ENCODE measurements around the gene PLK3.
A peak's percentile ranks its signal among the peaks of the same experiment; 100 is the strongest.
"Not testable (repeated sequence)": the region's sequence is repeated elsewhere in the genome, so short reads cannot be mapped to it uniquely, and the experiment has no call there.

PLK3 gene

DNA sequence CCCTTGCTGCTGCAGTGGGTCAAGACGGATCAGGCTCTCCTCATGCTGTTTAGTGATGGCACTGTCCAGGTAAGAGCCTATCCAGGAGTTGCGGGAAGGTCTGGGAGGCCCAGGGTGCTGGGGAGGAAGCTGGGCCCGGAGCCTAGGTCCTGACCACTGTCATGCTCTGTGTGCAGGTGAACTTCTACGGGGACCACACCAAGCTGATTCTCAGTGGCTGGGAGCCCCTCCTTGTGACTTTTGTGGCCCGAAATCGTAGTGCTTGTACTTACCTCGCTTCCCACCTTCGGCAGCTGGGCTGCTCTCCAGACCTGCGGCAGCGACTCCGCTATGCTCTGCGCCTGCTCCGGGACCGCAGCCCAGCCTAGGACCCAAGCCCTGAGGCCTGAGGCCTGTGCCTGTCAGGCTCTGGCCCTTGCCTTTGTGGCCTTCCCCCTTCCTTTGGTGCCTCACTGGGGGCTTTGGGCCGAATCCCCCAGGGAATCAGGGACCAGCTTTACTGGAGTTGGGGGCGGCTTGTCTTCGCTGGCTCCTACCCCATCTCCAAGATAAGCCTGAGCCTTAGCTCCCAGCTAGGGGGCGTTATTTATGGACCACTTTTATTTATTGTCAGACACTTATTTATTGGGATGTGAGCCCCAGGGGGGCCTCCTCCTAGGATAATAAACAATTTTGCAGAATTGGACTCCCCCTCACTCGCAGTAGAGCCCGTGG is 5.3 kb downstream of the PLK3 start:
- Histone ChIP-seq H3K36me3 (ENCODE audit: insufficient read depth, low read length) (peaks cover 29% of the 10 kb centered on the region), H3K27ac (ENCODE audit: low read depth, low read length) (peak overlapping the region; percentile 29; the same call in 1 of the 2 replicates), H3K4me1 (ENCODE audit: insufficient read depth, low read length) (peaks cover 30% of the 10 kb centered on the region), H3K9ac (ENCODE audit: low read depth, low read length) (no peak overlapping the region), H3K9me3 (ENCODE audit: insufficient read depth, low read depth, low read length) (no peaks in the 10 kb centered on the region), H3K27me3 (ENCODE audit: insufficient read depth, low read length) (0 out of 2 replicates have a peak, but pooled peaks cover 5% of the 10 kb centered on the region), H3K4me3 (ENCODE audit: low read length) (no peak overlapping the region)
- WGBS = 95% methylated on average over 20 of the region's 20 CpGs

DNA sequence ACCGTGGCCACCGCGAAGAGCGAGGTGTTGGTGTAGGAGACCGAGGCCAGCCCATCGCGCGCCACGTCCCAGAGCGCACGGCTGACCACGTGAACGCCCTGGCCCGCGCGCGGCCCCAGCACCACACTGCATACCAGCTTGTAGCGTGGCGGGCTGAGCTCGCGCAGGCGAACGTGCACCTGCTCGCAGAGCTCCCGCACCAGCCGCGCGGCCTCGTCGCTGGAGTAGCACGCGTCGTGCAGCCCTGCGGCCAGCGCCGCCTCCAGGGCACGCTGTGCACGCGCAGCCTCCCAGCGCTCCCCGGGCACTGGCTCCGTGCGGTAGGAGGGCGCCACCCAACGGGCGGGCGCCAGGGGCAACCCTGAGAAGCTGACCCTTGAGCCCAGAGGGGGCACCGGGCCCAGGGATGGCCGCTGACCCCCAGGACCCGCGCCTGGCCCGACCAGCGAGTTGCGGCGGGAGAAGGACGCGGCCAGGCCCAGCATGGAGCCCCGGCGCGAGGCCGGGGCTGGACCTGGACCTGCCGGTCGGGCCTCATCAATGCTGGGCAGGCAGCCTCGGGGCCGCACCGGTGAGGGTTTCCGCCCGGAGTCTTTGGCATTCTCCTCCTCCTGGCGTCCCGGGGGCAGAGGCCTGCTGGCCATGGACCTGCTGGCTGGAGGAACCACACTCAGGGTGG is 6.0 kb downstream of the PLK3 start:
- 97% methylated on average over 70 of the region's 70 CpGs for WGBS
- H3K4me3 ChIP-seq (ENCODE audit: low read length) = no peak overlapping the region
- H3K27ac ChIP-seq (ENCODE audit: low read depth, low read length) = peak overlapping the region; percentile 99
- H3K4me1 ChIP-seq (ENCODE audit: insufficient read depth, low read length) = peaks cover 30% of the 10 kb centered on the region
- H3K27me3 ChIP-seq (ENCODE audit: insufficient read depth, low read length) = no peaks in the 10 kb centered on the region
- H3K36me3 ChIP-seq (ENCODE audit: insufficient read depth, low read length) = peaks cover 29% of the 10 kb centered on the region
- H3K9me3 ChIP-seq (ENCODE audit: insufficient read depth, low read depth, low read length) = no peaks in the 10 kb centered on the region
- peak overlapping the region; percentile 85 for H3K9ac ChIP-seq (ENCODE audit: low read depth, low read length)

DNA sequence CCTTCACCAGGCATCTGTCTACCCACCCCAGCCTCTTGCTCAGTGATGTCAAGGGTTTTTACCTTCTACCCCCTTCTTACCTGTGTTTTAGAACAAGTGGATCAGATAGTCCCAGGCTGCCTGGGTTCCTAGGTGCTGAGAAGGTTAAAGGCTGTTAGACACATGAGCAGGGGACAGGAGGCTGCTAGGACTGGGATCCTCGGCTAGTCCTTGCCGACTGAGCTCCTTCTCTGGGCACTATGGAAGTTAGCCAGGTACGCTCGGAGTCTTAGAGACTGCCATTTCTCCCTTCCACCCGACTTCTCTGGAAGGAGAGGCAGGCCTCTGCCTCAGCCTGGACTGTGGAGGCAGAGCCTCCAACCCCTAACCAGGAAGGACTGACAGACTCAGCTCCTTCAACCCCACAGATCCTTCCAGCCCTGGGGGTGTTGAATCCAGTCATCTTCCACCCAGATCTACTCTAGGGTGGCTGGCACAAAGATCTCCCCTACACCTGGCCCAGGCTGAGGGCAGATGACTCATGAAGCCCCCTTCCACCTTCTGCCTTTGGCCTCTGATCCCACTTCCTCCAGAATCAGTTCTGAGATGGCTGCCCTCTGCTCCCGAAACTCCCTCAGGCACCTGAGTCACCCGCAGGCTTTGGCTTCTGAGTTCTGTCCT is 6.7 kb downstream of the PLK3 start, which contains the start of gene DYNLT4:
TSS of gene DYNLT4 (minus strand) at position 648 of the 660 bp plus-strand sequence. CDS start 683 bp downstream, outside the sequence.
- Histone ChIP-seq H3K36me3 (ENCODE audit: insufficient read depth, low read length) (peaks cover 29% of the 10 kb centered on the region), H3K9ac (ENCODE audit: low read depth, low read length) (peak within 1 kb of the TSS; percentile 85), H3K27me3 (ENCODE audit: insufficient read depth, low read length) (no peaks in the 10 kb centered on the region), H3K4me1 (ENCODE audit: insufficient read depth, low read length) (peaks cover 30% of the 10 kb centered on the region), H3K27ac (ENCODE audit: low read depth, low read length) (peak within 1 kb of the TSS; percentile 99), H3K4me3 (ENCODE audit: low read length) (peak within 1 kb of the TSS; percentile 6; the same call in 1 of the 2 replicates), H3K9me3 (ENCODE audit: insufficient read depth, low read depth, low read length) (no peaks in the 10 kb centered on the region)
- 79% methylated on average over 7 of the region's 7 CpGs for WGBS

DNA sequence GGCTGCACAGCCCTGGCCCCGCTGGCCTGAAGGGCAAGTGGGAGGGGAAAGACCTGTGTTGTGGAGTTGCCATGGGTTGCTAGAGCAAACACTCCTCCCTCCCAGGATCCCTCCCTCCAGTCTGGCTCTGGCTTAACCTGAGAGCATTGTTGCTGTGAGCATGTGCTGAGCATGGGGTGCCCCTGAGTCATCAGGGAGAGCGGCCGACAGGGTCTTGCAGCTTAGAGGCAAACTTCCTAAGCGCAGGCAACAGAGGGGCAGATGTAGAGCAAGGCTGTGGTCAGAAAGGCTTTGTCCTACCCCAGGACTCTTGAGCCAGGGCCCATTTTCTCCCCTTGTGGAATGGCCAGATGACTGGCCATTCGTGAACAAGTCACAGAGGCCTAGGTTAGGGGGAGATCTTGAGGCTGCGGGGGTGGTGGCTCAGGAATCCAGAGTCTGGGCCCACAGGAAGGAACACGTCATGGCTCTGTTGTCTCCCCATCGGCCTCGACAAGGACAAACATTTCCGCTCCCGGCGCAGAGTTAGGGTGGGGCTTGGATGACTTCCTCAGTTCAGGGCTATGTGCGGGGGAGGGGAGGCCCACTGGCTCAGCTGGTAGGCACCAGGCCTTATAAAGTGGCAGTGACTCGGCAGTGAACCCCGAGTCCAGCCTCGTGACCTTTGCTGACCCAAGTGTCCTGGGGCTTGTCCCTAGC is 7.3 kb downstream of the PLK3 start:
- peaks cover 30% of the 10 kb centered on the region for H3K4me1 ChIP-seq (ENCODE audit: insufficient read depth, low read length)
- H3K27me3 ChIP-seq (ENCODE audit: insufficient read depth, low read length) = no peaks in the 10 kb centered on the region

DNA sequence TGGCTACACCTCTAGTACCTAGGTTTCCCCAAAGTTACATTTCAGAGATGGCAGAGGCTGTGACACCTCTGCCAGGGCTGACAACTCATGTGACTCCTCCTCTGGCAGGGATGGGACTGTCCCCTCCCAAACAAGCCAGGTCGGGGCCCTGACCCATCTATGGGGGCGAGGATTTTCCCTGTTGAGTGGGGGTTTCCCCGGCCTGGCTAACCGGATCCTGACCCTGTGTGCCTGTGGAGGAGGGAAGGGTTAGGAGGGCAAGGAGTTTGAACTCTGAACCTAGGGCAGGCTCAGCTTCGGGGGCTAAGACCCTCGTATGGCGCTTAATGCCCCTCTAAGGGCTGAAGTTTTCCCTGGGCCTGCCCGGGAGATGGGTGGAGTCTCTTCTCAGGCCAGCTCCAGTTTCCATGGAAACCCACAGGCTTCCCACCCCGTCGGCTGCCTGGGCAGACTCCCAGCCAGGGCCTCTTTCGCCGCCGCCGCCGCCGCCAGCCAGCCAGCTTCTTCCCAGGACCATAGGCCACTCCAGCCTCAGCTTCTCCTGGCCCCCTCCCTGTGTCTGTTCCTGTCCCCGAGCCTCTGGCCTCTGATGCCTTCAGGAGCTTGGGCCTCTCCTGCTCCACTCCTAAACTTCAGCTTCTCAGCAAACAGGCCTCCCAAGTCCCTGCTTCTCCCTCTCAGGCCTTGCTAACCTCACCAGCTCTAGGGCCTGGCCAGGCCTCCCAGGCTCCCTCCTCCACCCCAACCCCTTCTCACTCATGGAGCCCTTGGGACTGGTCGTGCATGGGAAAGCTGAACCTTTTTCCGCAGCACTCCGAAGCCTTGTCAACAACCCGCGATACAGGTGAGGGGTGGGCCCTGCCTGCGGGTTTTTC is 8.1 kb downstream of the PLK3 start, which contains the start of gene BTBD19:
TSS of gene BTBD19 (plus strand) at position 461 of the 875 bp plus-strand sequence. CDS start at position 759, 298 bp downstream.
- peaks cover 22% of the 10 kb centered on the region for H3K36me3 ChIP-seq (ENCODE audit: insufficient read depth, low read length)
- H3K9ac ChIP-seq (ENCODE audit: low read depth, low read length) = peak within 1 kb of the TSS; percentile 85
- WGBS = 30% methylated on average over 23 of the region's 23 CpGs
- H3K4me3 ChIP-seq (ENCODE audit: low read length) = peak within 1 kb of the TSS; percentile 37; the same call in 1 of the 2 replicates
- no peaks in the 10 kb centered on the region for H3K27me3 ChIP-seq (ENCODE audit: insufficient read depth, low read length)
- H3K9me3 ChIP-seq (ENCODE audit: insufficient read depth, low read depth, low read length) = no peaks in the 10 kb centered on the region
- peak within 1 kb of the TSS; percentile 99 for H3K27ac ChIP-seq (ENCODE audit: low read depth, low read length)
- peaks cover 30% of the 10 kb centered on the region for H3K4me1 ChIP-seq (ENCODE audit: insufficient read depth, low read length)

More for the DNA sequence above, 7.3 kb downstream of the PLK3 start:
- Histone ChIP-seq H3K36me3 (ENCODE audit: insufficient read depth, low read length) (peaks cover 29% of the 10 kb centered on the region), H3K27ac (ENCODE audit: low read depth, low read length) (peak overlapping the region; percentile 99), H3K4me3 (ENCODE audit: low read length) (peak overlapping the region; percentile 6; the same call in 1 of the 2 replicates), H3K9me3 (ENCODE audit: insufficient read depth, low read depth, low read length) (no peaks in the 10 kb centered on the region), H3K9ac (ENCODE audit: low read depth, low read length) (peak overlapping the region; percentile 85)
- 37% methylated on average over 16 of the region's 16 CpGs for WGBS

DNA sequence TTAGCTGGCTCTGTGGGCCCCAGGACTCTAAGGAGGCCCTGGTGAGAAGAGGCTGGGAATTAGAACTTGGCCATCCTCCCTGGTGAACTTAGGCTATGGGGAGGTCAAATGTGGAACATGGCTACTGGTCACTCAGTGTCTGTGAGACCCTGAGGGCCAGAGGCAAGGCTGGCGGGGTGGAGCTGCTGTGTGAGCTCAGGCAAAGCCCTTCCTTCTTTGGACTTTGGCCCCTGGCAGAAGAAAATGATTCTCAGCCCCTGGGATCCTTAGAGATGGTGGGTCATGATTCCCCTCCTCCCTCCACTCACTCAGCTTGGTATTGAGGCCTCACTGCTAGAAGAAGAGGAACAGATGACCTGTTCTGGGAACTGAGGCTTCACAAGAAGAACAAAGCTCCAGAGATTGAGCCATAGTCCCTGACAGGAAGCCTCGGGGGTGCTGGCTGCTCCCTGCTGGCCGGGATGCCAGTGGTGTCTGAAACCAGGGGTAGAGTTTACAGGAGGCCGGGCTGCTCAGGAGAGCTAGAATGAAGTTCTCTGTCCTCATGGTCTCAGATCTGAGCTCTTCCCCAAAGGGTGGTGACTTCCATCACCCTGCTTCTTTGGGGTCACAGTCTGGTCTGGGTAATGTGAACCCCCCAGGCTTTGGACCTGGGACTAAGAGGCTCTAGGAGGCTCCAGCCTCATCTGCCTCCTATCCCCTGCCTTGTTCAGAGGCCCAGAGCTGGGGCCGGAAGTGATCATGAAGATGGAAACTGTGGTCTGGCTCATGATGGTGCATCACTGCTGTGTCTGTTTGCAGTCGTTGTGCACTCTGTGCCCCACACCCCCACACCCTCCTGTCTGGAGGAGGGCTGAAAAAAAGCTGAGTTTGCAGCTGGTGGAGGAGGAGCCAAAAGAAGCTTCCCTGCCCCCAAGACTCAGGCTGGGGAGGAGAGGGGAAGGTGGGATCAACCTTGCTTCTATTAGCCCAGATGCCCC is 9.1 kb downstream of the PLK3 start:
- Histone ChIP-seq H3K27ac (ENCODE audit: low read depth, low read length) (peak overlapping the region; percentile 99), H3K9ac (ENCODE audit: low read depth, low read length) (peak overlapping the region; percentile 85; the same call in 1 of the 2 replicates), H3K9me3 (ENCODE audit: insufficient read depth, low read depth, low read length) (no peaks in the 10 kb centered on the region), H3K36me3 (ENCODE audit: insufficient read depth, low read length) (peaks cover 13% of the 10 kb centered on the region), H3K27me3 (ENCODE audit: insufficient read depth, low read length) (no peaks in the 10 kb centered on the region), H3K4me3 (ENCODE audit: low read length) (peak overlapping the region; percentile 37; the same call in 1 of the 2 replicates), H3K4me1 (ENCODE audit: insufficient read depth, low read length) (peaks cover 30% of the 10 kb centered on the region)
- WGBS = 75% methylated on average over 5 of the region's 6 CpGs

DNA sequence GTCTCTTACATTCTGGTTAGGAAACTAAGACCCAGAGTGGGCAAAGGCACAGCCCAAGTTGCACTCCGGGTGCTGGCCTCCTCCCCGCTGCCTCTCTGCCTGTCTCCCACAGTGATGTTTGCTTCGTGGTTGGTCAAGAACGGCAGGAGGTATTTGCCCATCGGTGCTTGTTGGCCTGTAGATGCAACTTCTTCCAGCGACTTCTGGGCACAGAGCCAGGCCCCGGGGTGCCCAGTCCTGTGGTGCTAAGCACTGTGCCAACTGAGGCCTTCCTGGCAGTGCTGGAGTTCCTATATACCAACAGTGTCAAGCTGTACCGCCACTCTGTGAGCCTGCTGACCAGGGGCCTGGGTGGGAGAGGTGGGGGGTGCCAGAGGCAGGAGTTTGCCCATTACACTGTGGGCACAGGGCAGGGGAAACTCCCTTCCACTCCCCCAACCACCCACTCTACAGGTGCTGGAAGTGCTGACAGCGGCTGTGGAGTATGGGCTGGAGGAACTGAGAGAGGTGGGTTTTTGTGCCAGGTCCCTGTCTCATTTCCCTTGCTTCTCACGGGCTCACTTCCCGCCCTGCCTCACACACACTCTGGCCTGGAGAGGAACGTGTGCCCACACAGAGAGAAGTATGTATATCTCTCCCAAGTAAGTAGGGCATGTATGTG is 10.1 kb downstream of the PLK3 start:
- 91% methylated on average over 12 of the region's 12 CpGs for WGBS
- Histone ChIP-seq H3K9ac (ENCODE audit: low read depth, low read length) (no peak overlapping the region), H3K27me3 (ENCODE audit: insufficient read depth, low read length) (no peaks in the 10 kb centered on the region), H3K4me1 (ENCODE audit: insufficient read depth, low read length) (peaks cover 30% of the 10 kb centered on the region), H3K4me3 (ENCODE audit: low read length) (no peak overlapping the region), H3K36me3 (ENCODE audit: insufficient read depth, low read length) (peaks cover 5% of the 10 kb centered on the region), H3K27ac (ENCODE audit: low read depth, low read length) (no peak overlapping the region), H3K9me3 (ENCODE audit: insufficient read depth, low read depth, low read length) (no peaks in the 10 kb centered on the region)

DNA sequence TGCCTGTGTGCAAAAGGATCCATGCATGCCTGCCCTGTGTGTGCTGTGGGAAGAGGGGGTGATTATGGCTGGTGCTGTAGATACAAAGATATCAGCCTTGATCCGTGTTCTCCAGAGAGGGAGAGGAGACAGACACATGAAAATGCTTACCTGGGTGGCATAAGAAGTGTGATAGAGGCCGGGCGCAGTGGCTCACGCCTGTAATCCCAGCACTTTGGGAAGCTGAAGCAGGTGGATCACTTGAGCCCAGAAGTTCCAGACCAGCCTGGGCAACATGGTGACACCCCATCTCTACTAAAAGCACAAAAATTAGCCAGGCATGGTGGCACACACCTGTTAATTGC is 10.6 kb downstream of the PLK3 start:
- H3K9me3 ChIP-seq (ENCODE audit: insufficient read depth, low read depth, low read length); H3K27me3 ChIP-seq (ENCODE audit: insufficient read depth, low read length); H3K4me3 ChIP-seq (ENCODE audit: low read length); H3K27ac ChIP-seq (ENCODE audit: low read depth, low read length); H3K36me3 ChIP-seq (ENCODE audit: insufficient read depth, low read length); H3K9ac ChIP-seq (ENCODE audit: low read depth, low read length): not testable (repeated sequence)
- WGBS = 93% methylated on average over 4 of the region's 4 CpGs
- H3K4me1 ChIP-seq (ENCODE audit: insufficient read depth, low read length) = peaks cover 30% of the 10 kb centered on the region

DNA sequence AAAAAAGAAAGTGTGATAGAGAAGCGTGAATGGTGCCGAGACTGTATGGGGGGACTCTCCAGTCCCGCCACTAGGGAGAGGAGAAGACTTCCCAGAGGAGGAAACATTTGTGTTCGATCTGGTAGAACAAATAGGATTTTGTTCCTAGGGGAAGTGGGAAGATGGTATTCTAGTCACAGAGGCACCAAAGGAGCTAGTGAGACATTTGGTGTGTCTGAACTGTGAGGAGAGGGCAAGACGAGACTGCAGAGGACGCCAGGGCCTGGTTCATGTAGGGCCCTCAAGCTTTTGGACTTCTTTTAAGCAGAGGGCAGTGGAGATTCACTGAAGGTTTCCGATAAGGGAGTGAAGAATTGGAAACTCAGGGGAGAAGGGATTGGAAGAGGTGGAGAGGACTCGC is 11.1 kb downstream of the PLK3 start:
- H3K4me3 ChIP-seq (ENCODE audit: low read length) = no peak overlapping the region
- H3K27ac ChIP-seq (ENCODE audit: low read depth, low read length) = no peak overlapping the region
- no peaks in the 10 kb centered on the region for H3K36me3 ChIP-seq (ENCODE audit: insufficient read depth, low read length)
- WGBS = 81% methylated on average over 8 of the region's 8 CpGs
- no peaks in the 10 kb centered on the region for H3K27me3 ChIP-seq (ENCODE audit: insufficient read depth, low read length)
- no peak overlapping the region for H3K9ac ChIP-seq (ENCODE audit: low read depth, low read length)
- H3K4me1 ChIP-seq (ENCODE audit: insufficient read depth, low read length) = peaks cover 30% of the 10 kb centered on the region
- H3K9me3 ChIP-seq (ENCODE audit: insufficient read depth, low read depth, low read length) = no peaks in the 10 kb centered on the region

Data from HUES64 (cell line).